ENCODE measurements around the gene TOMM40.

- TF ChIP-seq CTCF (IDR thresholded peaks at IDR 0.05 in 8 of 11, conservative IDR thresholded peaks at IDR 0.05 in 3 of 11) (no peak), POLR2A (IDR thresholded peaks at IDR 0.05) (no peak)
Measured at GRCh38 chr19:44848036-44848811, 42.8 kb upstream of the TOMM40 start.

Measured in spleen (tissue), 7 donors.